CD4-positive, alpha-beta T cell treated with Interleukin-6 for 4 hours (primary cell): ENCODE results near the gene RBL1.
"Not testable (repeated sequence)": the region's sequence is repeated elsewhere in the genome, so short reads cannot be mapped to it uniquely, and the experiment has no call there.

Source experiments
- DNase-seq: peaks from one replicate; pipeline ENCODE4 v3.0.0-alpha.2; 2020; ENCODE audit warnings: mixed read lengths

RBL1 gene

DNA sequence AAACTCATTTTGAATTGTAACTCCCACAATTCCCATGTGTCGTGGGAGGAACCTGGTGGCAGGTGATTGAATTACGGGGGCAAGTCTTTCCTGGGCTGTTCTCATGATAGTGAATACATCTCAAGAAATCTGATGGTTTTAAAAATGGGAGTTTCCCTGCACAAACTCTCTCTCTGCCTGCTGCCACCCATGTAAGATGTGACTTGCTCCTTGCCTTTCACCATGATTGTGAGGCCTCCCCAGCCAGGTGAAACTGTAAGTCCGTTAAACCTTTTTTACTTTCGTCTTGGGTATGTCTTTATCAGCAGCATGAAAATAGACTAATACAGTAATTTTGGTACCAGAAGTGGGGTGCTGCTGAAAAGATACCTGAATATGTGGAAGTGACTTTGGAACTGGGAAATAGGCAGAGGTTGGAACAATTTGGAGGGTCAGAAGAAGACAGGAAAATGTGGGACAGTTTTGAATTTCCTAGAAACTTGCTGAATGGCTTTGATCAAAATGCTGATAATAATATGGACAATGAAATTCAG is 102.9 kb downstream of the RBL1 start:
- DNase-seq = no peak

DNA sequence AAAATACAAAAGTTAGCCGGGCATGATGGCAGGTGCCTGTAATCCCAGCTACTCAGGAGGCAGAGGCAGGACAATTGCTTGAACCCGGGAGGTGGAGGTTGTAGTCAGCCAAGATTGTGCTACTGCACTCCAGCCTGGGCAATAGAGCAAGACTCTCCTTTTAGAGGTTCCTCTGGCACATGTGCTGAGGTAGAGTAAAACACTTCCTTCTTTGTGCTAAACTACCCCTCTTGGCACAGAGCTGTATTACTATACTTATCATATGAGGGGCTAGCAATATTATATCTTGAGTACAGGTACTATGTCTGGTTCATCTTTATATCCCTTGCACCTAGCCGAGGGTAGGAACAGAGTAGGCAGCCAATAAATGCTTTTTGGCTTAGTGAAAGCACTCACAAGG is 104.1 kb downstream of the RBL1 start:
- no peak for DNase-seq

DNA sequence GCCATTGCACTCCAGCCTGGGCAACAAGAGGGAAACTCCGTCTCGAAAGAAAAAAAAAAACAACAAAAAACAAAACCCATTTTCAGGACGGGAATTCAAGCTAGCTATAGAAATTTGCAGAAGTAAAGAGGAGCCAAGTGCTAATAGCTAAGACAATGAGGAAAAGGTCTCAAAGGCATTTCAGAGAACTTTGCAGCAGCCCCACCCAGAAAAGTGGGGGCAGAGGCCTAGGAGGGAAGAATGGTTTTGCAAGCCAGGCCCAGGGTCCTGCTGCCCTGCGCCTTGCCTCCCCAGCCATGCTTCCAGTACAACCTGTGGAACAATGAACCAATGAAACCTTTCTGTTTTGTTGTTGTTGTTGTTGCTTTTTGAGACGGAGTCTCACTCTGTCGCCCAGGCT is 106.0 kb downstream of the RBL1 start:
- no peak for DNase-seq

DNA sequence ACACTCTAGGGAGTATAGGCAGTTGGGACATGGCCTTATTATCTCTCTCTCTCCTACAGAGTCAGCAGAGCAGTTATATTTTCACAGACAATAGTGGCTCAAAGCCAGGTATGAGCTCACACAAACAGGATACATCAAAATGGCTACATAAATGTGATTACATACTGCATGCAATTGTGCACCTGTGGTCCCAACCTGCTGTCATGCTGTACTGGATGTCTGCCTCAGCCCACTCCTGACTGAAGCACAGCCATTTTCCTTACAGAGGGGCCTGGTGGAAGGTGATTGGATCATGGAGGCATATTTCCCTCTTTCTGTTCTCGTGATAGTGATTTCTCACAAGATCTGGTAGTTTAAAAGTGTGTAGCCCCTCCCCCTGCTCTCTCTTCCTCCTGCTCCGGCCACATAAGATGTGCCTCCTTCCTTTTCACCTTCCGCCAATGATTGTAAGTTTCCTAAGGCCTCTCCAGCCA is 107.3 kb downstream of the RBL1 start:
- DNase-seq = peak; percentile 39

DNA sequence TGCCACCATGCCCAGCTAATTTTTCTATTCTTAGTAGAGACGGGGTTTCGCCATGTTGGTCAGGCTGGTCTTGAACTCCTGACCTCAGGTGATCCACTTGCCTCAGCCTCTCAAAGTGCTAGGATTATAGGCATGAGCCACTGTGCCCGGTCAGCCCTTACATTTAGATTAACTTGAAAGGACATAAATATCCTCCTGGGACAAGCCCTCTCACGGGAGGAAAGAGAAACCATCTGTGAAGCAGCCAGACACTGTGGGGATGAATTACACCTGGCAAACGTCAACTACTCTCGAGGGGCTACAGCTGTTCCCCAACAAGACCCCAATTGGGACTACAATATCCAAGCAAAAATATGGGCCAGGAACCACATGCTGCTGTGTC is 111.5 kb downstream of the RBL1 start:
- DNase-seq = no peak

DNA sequence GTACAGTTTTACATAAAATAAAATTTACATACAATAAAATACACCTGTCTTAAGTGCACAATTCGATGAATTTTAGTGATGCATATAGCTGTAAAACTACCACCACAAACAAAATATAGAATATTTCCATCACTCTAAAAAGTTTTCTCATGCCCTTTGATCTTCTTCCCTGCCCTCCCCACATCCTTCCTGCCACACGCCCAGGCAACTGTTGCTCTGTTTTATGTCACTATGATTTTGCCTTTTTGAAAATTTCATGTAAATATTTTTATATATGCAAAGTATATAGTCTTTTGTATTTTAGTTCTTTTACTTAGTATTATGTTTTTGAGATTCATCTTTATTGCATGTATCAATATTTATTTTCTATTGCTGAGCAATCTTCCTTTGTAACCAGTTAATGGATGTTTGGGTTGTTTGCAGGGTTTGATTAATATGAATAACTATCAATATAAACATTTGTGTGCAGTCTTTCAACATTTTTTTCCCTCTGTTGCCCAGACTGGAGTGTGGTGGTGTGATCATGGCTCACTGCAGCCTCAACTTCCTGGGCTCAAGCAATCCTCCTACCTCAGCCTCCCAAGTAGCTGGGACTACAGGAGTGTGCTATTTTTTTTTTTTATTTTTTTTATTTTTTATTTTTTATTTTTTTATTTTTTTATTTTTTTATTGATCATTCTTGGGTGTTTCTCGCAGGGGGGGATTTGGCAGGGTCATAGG is 120.5 kb downstream of the RBL1 start:
- DNase-seq = peak; percentile 74

DNA sequence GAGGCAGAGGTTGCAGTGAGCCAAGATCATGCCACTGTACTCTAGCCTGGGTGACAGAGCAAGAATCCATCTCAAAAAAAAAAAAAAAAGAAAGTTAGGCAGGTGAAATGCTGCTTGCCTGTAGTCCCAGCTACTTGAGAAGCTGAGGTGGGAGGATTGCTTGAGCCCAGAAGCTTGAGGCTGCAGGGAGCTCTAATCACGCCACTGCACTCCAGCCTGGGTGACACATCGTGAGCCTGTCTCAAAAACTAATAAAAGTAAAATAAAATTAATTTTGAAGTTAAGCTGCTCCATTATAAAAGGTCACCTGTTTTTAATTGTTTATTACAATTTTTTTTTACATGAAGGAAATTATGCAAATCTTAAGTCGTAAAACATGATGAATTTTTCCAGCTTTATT is 121.1 kb downstream of the RBL1 start:
- peak; percentile 26 for DNase-seq

DNA sequence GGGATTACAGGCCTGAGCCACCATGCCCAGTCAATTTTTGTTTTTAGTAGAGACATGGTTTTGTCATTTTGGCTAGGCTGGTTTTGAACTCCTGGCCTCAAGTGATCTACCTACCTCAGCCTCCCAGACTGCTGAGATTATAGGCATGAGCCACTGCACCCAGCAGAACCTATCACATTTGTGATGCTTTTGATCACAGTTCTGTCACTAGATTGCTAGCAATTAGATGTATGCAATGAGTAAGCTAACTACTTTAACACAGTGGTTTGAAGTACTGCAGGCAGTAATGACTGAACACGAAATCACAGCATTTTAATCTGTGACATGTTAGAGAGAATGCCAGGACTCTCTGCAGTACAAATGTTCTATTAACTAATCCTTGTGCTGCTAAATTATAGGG is 124.7 kb downstream of the RBL1 start:
- DNase-seq = no peak

DNA sequence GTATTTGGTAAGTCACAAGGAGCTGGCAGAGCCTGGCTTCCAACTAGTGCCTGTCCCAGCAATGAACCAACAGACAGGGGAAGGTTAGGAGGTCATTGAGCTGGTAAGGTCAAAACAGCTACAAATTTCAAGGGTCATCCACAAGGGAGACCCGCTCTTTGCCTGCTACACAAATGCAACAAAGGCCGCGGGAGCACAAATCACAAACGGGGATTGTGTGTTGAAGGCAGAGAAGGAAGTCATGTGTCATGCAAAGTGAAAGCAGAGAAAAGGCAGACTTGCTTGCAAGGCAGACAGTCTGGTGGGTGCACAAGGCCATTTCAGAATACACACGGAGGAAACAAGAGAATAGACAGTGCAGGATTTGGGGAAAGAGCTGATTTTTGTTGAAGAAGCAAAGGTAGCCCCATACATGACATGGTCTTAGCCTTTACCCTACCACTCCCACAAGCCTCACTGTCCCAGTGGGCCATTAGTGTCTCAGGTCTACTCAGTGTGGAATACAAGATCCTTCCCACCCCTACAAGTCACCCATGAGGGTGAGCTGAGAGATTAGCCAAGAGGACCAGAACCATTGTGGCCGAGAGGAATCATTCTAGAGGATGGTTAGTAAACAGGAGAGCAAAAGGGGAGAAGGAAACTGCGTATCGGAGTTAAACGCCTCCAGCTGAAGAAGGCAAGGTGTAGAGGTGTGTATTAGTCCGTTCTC is 126.2 kb downstream of the RBL1 start:
- peak; percentile 65 for DNase-seq

- DNase-seq = no peak
Measured at GRCh38 chr20:36969051-36969450, 126.7 kb downstream of the RBL1 start.

GRCh38 chr20:36967636-36968035 is 128.2 kb downstream of the RBL1 start:
- DNase-seq = peak; percentile 29

DNA sequence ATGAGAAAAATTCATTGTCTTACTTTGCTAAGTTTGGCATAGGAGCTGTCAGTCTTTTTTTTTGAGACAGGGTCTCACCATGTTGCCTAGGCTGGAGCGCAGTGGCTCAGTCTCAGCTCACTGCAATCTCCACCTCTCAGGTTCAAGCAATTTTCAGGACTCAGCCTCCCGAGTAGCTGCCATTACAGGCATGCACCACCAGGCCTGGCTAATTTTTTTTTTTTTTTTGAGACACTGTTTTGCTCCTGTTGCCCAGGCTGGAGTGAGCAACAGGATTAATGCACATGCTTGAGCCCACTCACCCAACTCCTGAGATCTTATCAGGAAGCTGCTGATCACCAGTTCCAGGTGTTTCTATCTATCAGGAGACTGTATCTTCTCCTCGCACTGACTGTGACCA is 128.8 kb downstream of the RBL1 start:
- not testable (repeated sequence) for DNase-seq

GRCh38 chr20:36962354-36962941 is 133.3 kb downstream of the RBL1 start:
- not testable (repeated sequence) for DNase-seq

DNA sequence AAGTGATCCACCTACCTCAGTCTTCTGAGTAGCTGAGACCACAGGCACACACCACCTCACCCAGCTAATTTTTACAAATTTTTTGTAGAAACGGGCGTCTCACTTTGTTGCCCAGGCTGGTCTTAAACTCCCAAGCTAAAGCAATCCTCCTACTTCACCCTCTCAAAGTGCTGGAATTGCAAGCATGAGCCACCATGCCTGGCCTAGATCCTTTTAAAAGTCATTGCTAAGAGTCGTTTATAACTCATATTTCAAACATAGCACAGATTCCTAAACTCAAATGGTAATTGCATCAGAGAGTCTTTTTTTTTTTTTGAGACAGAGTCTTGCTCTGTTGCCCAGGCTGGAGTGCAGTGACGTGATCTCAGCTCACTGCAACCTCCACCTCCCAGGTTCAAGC is 136.6 kb downstream of the RBL1 start:
- no peak for DNase-seq

DNA sequence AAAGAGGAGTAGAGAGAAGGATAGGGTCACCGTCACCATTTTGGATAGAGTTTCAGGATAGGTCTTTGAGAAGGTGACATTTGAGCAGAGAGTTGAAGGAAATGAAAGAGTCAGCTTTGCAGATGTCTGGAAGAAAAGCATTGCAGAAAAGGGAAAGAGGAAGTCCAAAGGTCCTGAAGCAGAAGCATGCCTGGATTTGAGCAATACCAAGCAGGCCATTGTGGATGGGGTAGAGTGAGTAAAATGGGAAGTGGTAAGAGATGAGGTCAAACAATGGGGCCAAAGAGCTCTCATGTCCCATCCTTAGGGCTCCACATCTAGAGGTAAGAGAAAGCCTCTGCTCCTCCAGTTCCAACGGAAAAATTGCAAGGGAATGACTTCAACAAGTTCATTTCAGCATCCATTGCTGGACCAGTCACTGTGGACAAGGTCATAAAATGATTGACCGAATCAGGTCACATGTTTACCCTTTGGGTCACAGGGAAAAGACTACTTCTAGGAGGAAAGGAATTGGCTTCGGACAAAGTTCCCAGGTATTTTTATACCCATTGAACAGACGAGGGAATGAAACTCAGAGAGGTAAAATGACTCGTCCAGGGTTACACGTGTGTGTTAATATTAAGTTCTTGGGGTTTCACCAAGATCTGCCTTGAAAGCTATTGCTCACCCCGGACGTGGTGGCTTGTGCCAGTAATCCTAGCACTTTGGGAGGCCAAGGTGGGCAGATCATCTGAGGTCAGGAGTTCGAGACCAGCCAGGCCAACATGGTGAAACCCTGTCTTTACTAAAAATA is 137.7 kb downstream of the RBL1 start:
- no peak for DNase-seq

GRCh38 chr20:36956674-36957073 is 139.1 kb downstream of the RBL1 start:
- no peak for DNase-seq

- DNase-seq = no peak
Measured at GRCh38 chr20:36956016-36956415, 139.8 kb downstream of the RBL1 start.

- no peak for DNase-seq
Measured at GRCh38 chr20:36951979-36952738, 143.6 kb downstream of the RBL1 start.

- peak; percentile 89 for DNase-seq
Measured at GRCh38 chr20:36951198-36951978, 144.4 kb downstream of the RBL1 start, which contains the start of gene SAMHD1. SAMHD1 (minus strand) TSS chr20:36951708; CDS start chr20:36951643, 65 bp downstream.

GRCh38 chr20:36950414-36951197 is 145.2 kb downstream of the RBL1 start:
- peak; percentile 45 for DNase-seq
